KMS-11 (cell line): Measurements from ENCODE around the gene UNC13D.

Experiments used
- H2AFZ ChIP-seq: fragments of 200-600 bp; sonication (generic); 2 replicates; pipeline ENCODE4 v1.6.1; 2016; ENCODE audit warnings: antibody characterized with exemption, mixed run types, low read depth
- H3K27ac ChIP-seq: fragments of 200-600 bp; sonication (generic); 2 replicates; pipeline ENCODE4 v1.6.1; 2016; ENCODE audit warnings: mild to moderate bottlenecking, mixed run types
- H3K27me3 ChIP-seq: fragments of 200-600 bp; sonication (generic); 2 replicates; pipeline ENCODE4 v1.6.1; 2017; ENCODE audit warnings: mild to moderate bottlenecking, low read depth, mixed run types, moderate library complexity; ENCODE audit not compliant: insufficient read depth
- H3K36me3 ChIP-seq: fragments of 200-600 bp; sonication (generic); 2 replicates; pipeline ENCODE4 v1.6.1; 2017; ENCODE audit warnings: mild to moderate bottlenecking, mixed run types; ENCODE audit not compliant: insufficient read depth
- H3K4me1 ChIP-seq: fragments of 200-600 bp; sonication (generic); 2 replicates; pipeline ENCODE4 v1.6.1; 2016; ENCODE audit warnings: mild to moderate bottlenecking, low read depth, mixed run types; ENCODE audit not compliant: poor library complexity, severe bottlenecking
- H3K4me2 ChIP-seq: fragments of 200-600 bp; sonication (generic); 2 replicates; pipeline ENCODE4 v1.7.0; 2016; ENCODE audit warnings: mild to moderate bottlenecking, mixed run types
- H3K4me3 ChIP-seq: fragments of 200-600 bp; sonication (generic); IDR thresholded peaks from 2 replicates; pipeline ENCODE4 v1.6.1; 2017; ENCODE audit warnings: low read depth, low read length, mixed read lengths; ENCODE audit not compliant: insufficient read depth
- H3K79me2 ChIP-seq: fragments of 200-600 bp; sonication (generic); 2 replicates; pipeline ENCODE4 v1.6.1; 2016; ENCODE audit warnings: low read depth, mixed run types; ENCODE audit not compliant: insufficient read depth
- H3K9ac ChIP-seq: fragments of 200-600 bp; sonication (generic); 2 replicates; pipeline ENCODE4 v1.6.1; 2016; ENCODE audit warnings: mild to moderate bottlenecking, mixed run types
- H4K20me1 ChIP-seq: fragments of 200-600 bp; sonication (generic); 2 replicates; pipeline ENCODE4 v1.6.1; 2016; ENCODE audit warnings: mild to moderate bottlenecking, mixed run types; ENCODE audit not compliant: insufficient read depth
- CTCF ChIP-seq: fragments of 200-600 bp; sonication (generic); conservative IDR thresholded peaks from 2 replicates; pipeline ENCODE4 v1.6.1; 2017; ENCODE audit warnings: low read depth, mild to moderate bottlenecking, antibody characterized with exemption, low read length, moderate library complexity, mixed read lengths

Gene UNC13D

GRCh38 chr17:75807861-75808260, 36.3 kb downstream of the UNC13D start:
- Histone ChIP-seq H3K9ac (no peak overlapping the region), H3K27ac (no peak overlapping the region)

GRCh38 chr17:75806822-75807500, 37.2 kb downstream of the UNC13D start:
- no peak overlapping the region for H3K4me2 ChIP-seq
- H3K9ac ChIP-seq = no peak overlapping the region

More at GRCh38 chr17:75807861-75808260, 36.3 kb downstream of the UNC13D start:
- no peak overlapping the region for H3K4me2 ChIP-seq
- no peaks in the 10 kb centered on the region; the same call in 1 of the 2 replicates for H3K79me2 ChIP-seq
- no peak for TF ChIP-seq CTCF
- H4K20me1 ChIP-seq = no peaks in the 10 kb centered on the region
- H3K36me3 ChIP-seq = no peaks in the 10 kb centered on the region
- H2AFZ ChIP-seq = no peak overlapping the region
- H3K4me3 ChIP-seq = no peak overlapping the region
- H3K4me1 ChIP-seq = peaks cover 10% of the 10 kb centered on the region
- H3K27me3 ChIP-seq = no peaks in the 10 kb centered on the region

GRCh38 chr17:75803883-75804282, 40.3 kb downstream of the UNC13D start:
- H3K27me3 ChIP-seq = no peaks in the 10 kb centered on the region
- H2AFZ ChIP-seq = no peak overlapping the region
- no peak overlapping the region for H3K4me2 ChIP-seq
- no peak overlapping the region for H3K4me3 ChIP-seq
- no peak overlapping the region for H3K27ac ChIP-seq
- H3K4me1 ChIP-seq = peaks cover 13% of the 10 kb centered on the region
- H3K79me2 ChIP-seq = no peaks in the 10 kb centered on the region; the same call in 1 of the 2 replicates
- H3K36me3 ChIP-seq = no peaks in the 10 kb centered on the region
- no peak overlapping the region for H3K9ac ChIP-seq
- no peaks in the 10 kb centered on the region for H4K20me1 ChIP-seq
- TF ChIP-seq CTCF = no peak

More at GRCh38 chr17:75806822-75807500, 37.2 kb downstream of the UNC13D start:
- Histone ChIP-seq H3K79me2 (no peaks in the 10 kb centered on the region; the same call in 1 of the 2 replicates), H3K27me3 (no peaks in the 10 kb centered on the region), H3K4me1 (peaks cover 11% of the 10 kb centered on the region), H3K27ac (no peak overlapping the region), H4K20me1 (no peaks in the 10 kb centered on the region), H3K36me3 (no peaks in the 10 kb centered on the region), H2AFZ (no peak overlapping the region), H3K4me3 (no peak overlapping the region)
- no peak for TF ChIP-seq CTCF

- Histone ChIP-seq H3K4me3 (no peak overlapping the region), H3K36me3 (no peaks in the 10 kb centered on the region), H2AFZ (no peak overlapping the region), H3K4me2 (no peak overlapping the region), H3K79me2 (no peaks in the 10 kb centered on the region; the same call in 1 of the 2 replicates), H3K9ac (no peak overlapping the region), H3K27ac (no peak overlapping the region), H3K4me1 (peaks cover 12% of the 10 kb centered on the region), H4K20me1 (no peaks in the 10 kb centered on the region), H3K27me3 (no peaks in the 10 kb centered on the region)
- TF ChIP-seq CTCF = no peak
Observed at GRCh38 chr17:75799402-75799801, 44.8 kb downstream of the UNC13D start.
